ENCODE measurements around the gene DDX11.
"Not testable (repeated sequence)": the region's sequence is repeated elsewhere in the genome, so short reads cannot be mapped to it uniquely, and the experiment has no call there.

Gene DDX11

DNA sequence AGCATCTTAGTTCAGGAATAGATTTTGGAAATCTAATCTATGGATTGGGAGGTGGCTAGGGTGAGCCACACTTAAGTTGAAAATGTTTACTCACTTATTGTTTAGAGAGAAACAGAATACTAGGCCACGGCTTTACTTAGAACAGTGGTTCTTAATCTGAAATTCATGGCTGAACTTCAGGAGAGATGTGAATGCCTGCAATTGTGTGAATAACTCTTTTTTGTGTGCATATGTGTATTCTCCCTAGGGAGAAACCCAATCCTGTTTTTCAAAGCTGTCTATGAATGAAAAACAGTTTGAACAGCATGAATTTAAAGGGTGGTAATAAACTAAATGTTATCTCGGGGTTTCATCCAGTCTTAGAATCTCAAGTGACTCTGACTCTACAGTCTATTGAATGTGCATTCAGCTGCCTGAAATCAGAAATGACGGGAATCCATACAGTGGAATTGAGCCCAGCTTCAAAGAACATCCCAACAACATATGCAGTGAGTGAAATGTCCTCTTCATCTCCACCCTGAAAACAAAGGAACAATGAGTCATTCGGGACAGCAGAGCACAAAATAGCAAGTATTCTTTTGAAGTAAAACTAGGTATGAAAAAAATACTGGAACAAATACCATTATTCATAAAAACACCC lies 53.7 kb downstream of the DDX11 start:
- DNase-seq, result not testable (repeated sequence)

DNA sequence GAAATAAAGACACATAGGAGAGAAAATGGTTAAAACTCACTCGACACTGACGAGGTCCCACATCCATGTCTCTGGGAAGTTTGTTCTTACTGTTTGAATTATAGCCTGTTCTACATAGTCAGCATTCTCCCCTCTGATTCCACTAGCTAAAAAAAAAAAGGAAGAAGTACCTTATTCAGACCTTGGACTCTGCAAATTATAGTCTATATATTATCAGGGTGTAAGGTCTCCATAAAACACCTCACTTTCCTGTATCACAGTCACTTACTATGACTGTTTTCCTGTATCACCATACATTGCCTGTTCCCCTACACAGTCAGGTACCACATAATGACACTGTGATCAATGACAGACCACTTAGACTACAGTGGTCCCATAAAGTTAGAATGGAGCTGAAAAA lies 62.9 kb downstream of the DDX11 start:
- DNase-seq, result not testable (repeated sequence)

DNA sequence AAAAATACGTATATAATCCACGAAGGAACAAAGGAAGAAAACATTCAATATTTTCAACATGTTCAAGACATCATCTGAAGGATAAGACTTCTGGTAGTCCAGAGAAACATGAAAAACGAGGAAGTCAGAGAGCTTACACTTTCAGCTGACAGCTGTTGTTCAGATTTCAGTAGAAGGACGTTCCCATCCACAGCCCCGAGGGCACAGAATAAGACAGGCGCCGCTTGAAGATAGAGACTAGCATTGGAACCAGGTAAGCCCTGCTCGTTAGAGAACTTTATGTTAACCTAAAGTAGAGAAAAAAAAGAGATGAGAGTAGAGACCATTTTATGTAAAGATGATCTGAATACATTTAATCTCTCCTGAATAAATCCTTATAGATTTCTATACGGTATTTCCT lies 71.1 kb downstream of the DDX11 start:
- not testable (repeated sequence) for DNase-seq

DNA sequence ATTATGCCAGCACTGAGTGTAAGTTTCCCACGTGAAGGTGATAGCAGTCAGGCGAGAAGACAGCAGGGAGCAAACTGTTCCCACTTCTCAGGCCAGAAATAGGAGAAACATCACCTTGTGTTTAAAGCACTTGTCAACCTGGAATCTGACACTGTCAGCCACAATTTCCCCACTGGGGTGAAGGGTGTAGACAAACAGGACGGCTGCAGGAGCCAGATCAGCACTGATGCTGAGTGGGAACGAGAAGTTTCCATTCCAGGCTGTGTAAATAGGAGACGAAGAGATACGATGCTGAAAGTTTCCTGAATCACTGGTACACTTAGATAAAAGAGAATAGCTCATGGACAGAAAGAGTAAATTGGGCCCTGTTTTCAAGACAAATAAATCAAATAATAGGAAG lies 71.6 kb downstream of the DDX11 start:
- DNase-seq, result not testable (repeated sequence)

DNA sequence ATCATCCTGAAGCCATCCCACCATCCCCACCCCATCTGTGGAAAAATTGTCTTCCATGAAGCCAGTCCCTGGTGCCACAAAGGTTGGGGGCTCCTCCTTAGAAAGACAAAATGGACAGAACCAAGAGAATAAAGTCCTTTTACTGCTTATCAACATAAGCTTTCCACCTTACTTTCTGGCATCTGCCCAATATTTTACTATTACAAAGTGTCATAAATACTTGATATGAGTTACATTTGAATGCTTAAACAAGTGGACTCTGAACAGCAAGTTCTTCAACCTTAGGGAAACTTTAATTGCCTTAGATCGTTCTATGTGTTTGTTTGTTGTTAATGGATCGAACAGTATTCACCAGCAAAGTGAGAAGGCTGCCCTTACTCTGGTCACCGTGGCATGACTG lies 73.8 kb downstream of the DDX11 start:
- DNase-seq, result not testable (repeated sequence)

DNA sequence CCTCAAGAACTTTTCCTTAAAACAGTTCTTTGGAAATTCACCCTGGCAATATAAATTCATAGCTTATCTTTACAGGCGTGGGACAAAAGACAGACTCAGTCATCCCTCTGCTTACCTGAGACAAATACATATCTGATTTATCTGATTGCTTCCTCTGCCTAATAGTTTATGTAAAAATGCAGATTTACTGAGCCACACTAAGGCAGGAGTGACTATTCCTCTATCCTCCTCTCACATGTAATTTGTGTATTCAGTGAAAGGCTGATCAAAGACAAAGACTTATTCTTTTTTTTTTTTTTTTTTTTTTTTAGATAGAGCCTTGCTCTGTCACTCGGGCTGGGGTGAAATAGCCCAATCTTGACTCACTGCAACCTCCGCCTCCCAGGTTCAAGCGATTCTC lies 77.1 kb downstream of the DDX11 start:
- not testable (repeated sequence) for DNase-seq
